Parathyroid adenoma (tissue), 2 donors: ENCODE measurements around the gene ASB13.

ENCODE experiments used
- H2AFZ ChIP-seq: fragments of 300-600 bp; sonication (generic); one replicate; pipeline ENCODE4 v1.7.0; 2017; ENCODE audit warnings: antibody characterized with exemption, mild to moderate bottlenecking
- H3K27ac ChIP-seq: fragments of 300-600 bp; sonication (generic); one replicate; pipeline ENCODE4 v1.7.0; 2017
- H3K27me3 ChIP-seq: fragments of 300-600 bp; sonication (generic); one replicate; pipeline ENCODE4 v1.7.0; 2017; ENCODE audit warnings: low read length; ENCODE audit not compliant: control insufficient read depth, insufficient read depth
- H3K36me3 ChIP-seq: fragments of 300-600 bp; sonication (generic); one replicate; pipeline ENCODE4 v1.7.0; 2017; ENCODE audit warnings: low read length; ENCODE audit not compliant: control insufficient read depth, insufficient read depth
- H3K4me1 ChIP-seq: fragments of 300-600 bp; sonication (generic); one replicate; pipeline ENCODE4 v1.7.0; 2017; ENCODE audit warnings: control low read depth
- H3K4me2 ChIP-seq: fragments of 300-600 bp; sonication (generic); one replicate; pipeline ENCODE4 v1.7.0; 2017; ENCODE audit warnings: low read length
- H3K4me3 ChIP-seq: fragments of 300-600 bp; sonication (generic); one replicate; pipeline ENCODE4 v1.7.0; 2017; ENCODE audit warnings: low read depth, low read length
- H3K79me2 ChIP-seq: fragments of 300-600 bp; sonication (generic); one replicate; pipeline ENCODE4 v1.7.0; 2017; ENCODE audit warnings: control low read depth
- H3K9ac ChIP-seq: fragments of 300-600 bp; sonication (generic); one replicate; pipeline ENCODE4 v1.7.0; 2017; ENCODE audit warnings: mild to moderate bottlenecking
- H3K9me3 ChIP-seq: fragments of 300-600 bp; sonication (generic); one replicate; pipeline ENCODE4 v1.7.0; 2017; ENCODE audit warnings: low read length; ENCODE audit not compliant: control insufficient read depth
- TF ChIP-seq, protein P1 (sequence below): fragments of 300-600 bp; sonication (generic); IDR thresholded peaks from one replicate; pipeline ENCODE4 v1.7.0; 2017; ENCODE audit warnings: antibody characterized with exemption, mild to moderate bottlenecking
- donor health status: primary hyperparathyroidism.

Gene ASB13

GRCh38 chr10:5683065-5683464 is 16.7 kb upstream of the ASB13 start:
- Histone ChIP-seq H3K9me3 (no peaks in the 10 kb centered on the region), H2AFZ (peak overlapping the region; percentile 48), H3K4me3 (no peak overlapping the region), H3K4me1 (peaks cover 4% of the 10 kb centered on the region), H3K79me2 (peaks cover 12% of the 10 kb centered on the region), H3K4me2 (no peak overlapping the region), H3K27me3 (no peaks in the 10 kb centered on the region), H3K27ac (no peak overlapping the region), H3K9ac (no peak overlapping the region), H3K36me3 (no peaks in the 10 kb centered on the region)
- TF ChIP-seq, protein P1, sequence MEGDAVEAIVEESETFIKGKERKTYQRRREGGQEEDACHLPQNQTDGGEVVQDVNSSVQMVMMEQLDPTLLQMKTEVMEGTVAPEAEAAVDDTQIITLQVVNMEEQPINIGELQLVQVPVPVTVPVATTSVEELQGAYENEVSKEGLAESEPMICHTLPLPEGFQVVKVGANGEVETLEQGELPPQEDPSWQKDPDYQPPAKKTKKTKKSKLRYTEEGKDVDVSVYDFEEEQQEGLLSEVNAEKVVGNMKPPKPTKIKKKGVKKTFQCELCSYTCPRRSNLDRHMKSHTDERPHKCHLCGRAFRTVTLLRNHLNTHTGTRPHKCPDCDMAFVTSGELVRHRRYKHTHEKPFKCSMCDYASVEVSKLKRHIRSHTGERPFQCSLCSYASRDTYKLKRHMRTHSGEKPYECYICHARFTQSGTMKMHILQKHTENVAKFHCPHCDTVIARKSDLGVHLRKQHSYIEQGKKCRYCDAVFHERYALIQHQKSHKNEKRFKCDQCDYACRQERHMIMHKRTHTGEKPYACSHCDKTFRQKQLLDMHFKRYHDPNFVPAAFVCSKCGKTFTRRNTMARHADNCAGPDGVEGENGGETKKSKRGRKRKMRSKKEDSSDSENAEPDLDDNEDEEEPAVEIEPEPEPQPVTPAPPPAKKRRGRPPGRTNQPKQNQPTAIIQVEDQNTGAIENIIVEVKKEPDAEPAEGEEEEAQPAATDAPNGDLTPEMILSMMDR = no peak

DNA sequence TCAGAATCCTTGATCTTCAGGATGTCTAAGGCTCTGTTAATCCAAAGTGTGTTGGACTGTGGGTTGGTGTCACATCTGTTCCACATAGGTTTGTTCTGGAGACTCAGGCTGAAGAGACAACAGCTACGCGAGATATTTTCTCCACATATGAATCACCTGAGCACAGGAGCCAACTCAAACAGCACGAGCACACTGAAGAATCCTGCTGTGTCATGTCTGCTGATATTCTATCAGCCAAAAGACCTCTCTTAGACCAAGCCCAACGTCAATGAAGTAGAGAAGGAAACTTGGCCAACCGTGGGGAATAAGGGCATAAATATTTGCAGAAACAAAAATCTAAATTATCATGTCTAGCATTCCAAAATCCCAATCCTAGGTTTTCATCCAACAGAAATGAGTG is 15.5 kb upstream of the ASB13 start:
- TF ChIP-seq, protein P1 = no peak
- H3K9me3 ChIP-seq = no peaks in the 10 kb centered on the region
- no peaks in the 10 kb centered on the region for H3K36me3 ChIP-seq
- H3K4me3 ChIP-seq = no peak overlapping the region
- no peaks in the 10 kb centered on the region for H3K27me3 ChIP-seq
- H3K4me1 ChIP-seq = peaks cover 4% of the 10 kb centered on the region
- H3K27ac ChIP-seq = no peak overlapping the region
- no peak overlapping the region for H3K9ac ChIP-seq
- no peak overlapping the region for H3K4me2 ChIP-seq
- no peak overlapping the region for H2AFZ ChIP-seq
- peaks cover 3% of the 10 kb centered on the region for H3K79me2 ChIP-seq

DNA sequence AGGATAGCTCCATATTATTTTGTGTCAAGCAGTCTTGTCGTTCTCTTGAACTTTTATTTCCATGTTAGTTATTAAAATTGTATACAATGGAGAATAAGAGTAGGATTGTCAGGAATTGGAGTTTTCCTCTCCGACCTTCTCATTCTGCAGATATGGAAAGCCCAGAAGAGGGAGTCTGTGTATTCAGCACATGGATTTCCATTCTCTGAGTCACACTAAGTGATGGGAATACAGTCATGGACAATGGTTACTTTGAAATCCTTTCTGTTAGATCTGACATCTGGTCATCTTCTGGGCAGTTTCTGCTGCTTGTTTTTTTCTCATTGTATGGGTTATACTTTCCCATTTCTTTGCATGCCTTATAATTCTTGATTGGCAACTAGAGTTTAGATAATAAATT is 13.2 kb upstream of the ASB13 start:
- no peak overlapping the region for H2AFZ ChIP-seq
- H3K27ac ChIP-seq = no peak overlapping the region
- no peaks in the 10 kb centered on the region for H3K9me3 ChIP-seq
- no peaks in the 10 kb centered on the region for H3K36me3 ChIP-seq
- H3K4me2 ChIP-seq = no peak overlapping the region
- H3K4me1 ChIP-seq = peaks cover 4% of the 10 kb centered on the region
- H3K79me2 ChIP-seq = no peaks in the 10 kb centered on the region
- no peak overlapping the region for H3K9ac ChIP-seq
- H3K27me3 ChIP-seq = no peaks in the 10 kb centered on the region
- TF ChIP-seq, protein P1 = no peak
- no peak overlapping the region for H3K4me3 ChIP-seq

GRCh38 chr10:5679037-5679435 is 12.6 kb upstream of the ASB13 start:
- Histone ChIP-seq H3K4me1 (peaks cover 2% of the 10 kb centered on the region), H3K9ac (no peak overlapping the region), H3K4me3 (no peak overlapping the region), H3K9me3 (no peaks in the 10 kb centered on the region), H2AFZ (no peak overlapping the region), H3K27me3 (no peaks in the 10 kb centered on the region), H3K4me2 (no peak overlapping the region), H3K79me2 (no peaks in the 10 kb centered on the region), H3K36me3 (no peaks in the 10 kb centered on the region), H3K27ac (no peak overlapping the region)
- TF ChIP-seq, protein P1 = no peak

DNA sequence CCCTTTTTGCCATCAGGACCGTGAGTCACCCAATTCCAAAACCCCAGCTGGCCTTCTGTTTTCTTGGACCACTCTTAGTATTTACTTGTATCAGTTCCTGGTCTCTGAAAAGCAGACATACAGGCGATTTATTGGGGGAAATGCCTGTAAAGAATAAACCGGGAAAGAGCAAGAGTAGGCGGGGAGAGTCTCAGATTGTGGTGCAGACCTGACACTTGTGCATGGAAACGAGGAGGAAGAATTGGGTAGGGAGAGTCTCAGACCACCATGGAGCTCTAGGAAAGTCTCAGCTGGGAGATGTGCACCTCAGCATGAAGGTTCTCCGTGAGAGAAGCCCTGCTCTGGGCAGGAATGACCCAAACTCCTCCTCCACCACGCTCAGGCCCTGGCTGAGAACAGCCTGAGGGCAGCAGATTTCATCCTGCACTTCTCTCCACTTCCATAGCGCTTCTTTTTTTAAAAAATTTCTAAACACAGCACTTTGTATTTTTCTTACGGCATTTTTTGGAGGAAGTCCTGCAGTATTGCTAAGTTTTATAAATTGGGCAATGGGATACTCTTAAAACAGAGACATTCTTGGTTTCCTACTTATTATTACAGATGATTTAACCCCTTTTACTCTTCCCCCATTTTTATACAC is 12.1 kb upstream of the ASB13 start:
- Histone ChIP-seq H3K27ac (no peak overlapping the region), H3K27me3 (no peaks in the 10 kb centered on the region), H3K36me3 (no peaks in the 10 kb centered on the region), H3K4me1 (no peaks in the 10 kb centered on the region), H2AFZ (no peak overlapping the region), H3K9ac (no peak overlapping the region), H3K9me3 (no peaks in the 10 kb centered on the region), H3K4me3 (no peak overlapping the region), H3K4me2 (no peak overlapping the region), H3K79me2 (no peaks in the 10 kb centered on the region)
- TF ChIP-seq, protein P1 = no peak
